ENCODE results near the gene EXOC6. TPM values are rescaled to one million over a fixed set of nuclear protein-coding genes. Genes with fewer than 3 reads are reported as not detected.
A peak's percentile ranks its signal among the peaks of the same experiment; 100 is the strongest.

EXOC6 gene
- total and polyA plus RNA-seq, 2 of the 13 experiments (the other 11 are each of a cell fraction or from before 2014, with no cell fraction given), result 22.2 to 29.2 TPM

DNA sequence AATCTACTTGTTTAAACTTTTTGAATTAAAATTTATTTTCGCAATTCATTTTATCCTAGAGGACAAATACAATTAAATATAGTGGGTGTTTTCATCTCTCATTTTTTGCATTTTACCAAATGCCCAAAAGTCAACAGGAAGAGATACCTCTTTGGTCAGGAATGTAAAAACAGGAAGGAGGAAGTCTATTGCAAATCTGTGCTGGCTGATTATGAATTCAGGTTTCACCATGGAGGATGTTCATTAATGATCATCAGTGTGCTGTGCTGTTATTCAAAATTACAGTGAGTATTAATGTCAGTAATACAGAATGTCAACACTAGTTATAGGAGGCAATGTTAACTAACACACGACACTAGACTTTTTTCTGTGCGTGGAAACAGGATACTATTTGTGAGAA, 24.7 kb downstream of the EXOC6 start (continued):
- TF ChIP-seq MZF1 (CRISPR knock-in tag; IDR thresholded peaks at IDR 0.05; ENCODE audit: borderline replicate concordance) (no peak), ZNF749 (CRISPR knock-in tag; IDR thresholded peaks at IDR 0.05; ENCODE audit: borderline replicate concordance) (no peak), SATB2 (CRISPR knock-in tag; IDR thresholded peaks at IDR 0.05) (no peak), ZKSCAN8 (CRISPR knock-in tag; IDR thresholded peaks at IDR 0.05; ENCODE audit: borderline replicate concordance) (no peak), HDAC6 (IDR thresholded peaks at IDR 0.05; ENCODE audit: low read depth, low read length) (no peak), ZNF264 (CRISPR knock-in tag; IDR thresholded peaks at IDR 0.05) (no peak), MEIS2 (CRISPR knock-in tag; IDR thresholded peaks at IDR 0.05) (no peak), SAP130 (CRISPR knock-in tag; IDR thresholded peaks at IDR 0.05; ENCODE audit: low read depth) (peak; percentile 22; the same call in 1 of the 2 replicates), RBM22 (optimal IDR thresholded peaks at IDR 0.05; ENCODE audit: low read length) (no peak), SNAPC2 (CRISPR knock-in tag; IDR thresholded peaks at IDR 0.05) (no peak)
- TF ChIP-seq, protein P1, sequence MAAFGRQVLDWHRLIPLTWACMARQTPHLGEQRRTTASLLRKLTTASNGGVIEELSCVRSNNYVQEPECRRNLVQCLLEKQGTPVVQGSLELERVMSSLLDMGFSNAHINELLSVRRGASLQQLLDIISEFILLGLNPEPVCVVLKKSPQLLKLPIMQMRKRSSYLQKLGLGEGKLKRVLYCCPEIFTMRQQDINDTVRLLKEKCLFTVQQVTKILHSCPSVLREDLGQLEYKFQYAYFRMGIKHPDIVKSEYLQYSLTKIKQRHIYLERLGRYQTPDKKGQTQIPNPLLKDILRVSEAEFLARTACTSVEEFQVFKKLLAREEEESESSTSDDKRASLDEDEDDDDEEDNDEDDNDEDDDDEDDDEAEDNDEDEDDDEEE (CRISPR knock-in tag; IDR thresholded peaks at IDR 0.05), result no peak
- TF ChIP-seq, protein P2, sequence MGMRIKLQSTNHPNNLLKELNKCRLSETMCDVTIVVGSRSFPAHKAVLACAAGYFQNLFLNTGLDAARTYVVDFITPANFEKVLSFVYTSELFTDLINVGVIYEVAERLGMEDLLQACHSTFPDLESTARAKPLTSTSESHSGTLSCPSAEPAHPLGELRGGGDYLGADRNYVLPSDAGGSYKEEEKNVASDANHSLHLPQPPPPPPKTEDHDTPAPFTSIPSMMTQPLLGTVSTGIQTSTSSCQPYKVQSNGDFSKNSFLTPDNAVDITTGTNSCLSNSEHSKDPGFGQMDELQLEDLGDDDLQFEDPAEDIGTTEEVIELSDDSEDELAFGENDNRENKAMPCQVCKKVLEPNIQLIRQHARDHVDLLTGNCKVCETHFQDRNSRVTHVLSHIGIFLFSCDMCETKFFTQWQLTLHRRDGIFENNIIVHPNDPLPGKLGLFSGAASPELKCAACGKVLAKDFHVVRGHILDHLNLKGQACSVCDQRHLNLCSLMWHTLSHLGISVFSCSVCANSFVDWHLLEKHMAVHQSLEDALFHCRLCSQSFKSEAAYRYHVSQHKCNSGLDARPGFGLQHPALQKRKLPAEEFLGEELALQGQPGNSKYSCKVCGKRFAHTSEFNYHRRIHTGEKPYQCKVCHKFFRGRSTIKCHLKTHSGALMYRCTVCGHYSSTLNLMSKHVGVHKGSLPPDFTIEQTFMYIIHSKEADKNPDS (CRISPR knock-in tag; IDR thresholded peaks at IDR 0.05), result no peak
